Erythroblast (primary cell): ENCODE results near the gene FNDC3A.

ENCODE experiments used
- GATA1 ChIP-seq: IDR thresholded peaks from 2 replicates; pipeline ENCODE4 v1.6.1; 2011; ENCODE audit warnings: low read depth, mild to moderate bottlenecking, control low read depth, low read length, moderate library complexity
- POLR2A ChIP-seq: IDR thresholded peaks from 2 replicates; pipeline ENCODE4 v1.6.1; 2011; ENCODE audit warnings: mild to moderate bottlenecking, low read length

- no peak for TF ChIP-seq POLR2A
- TF ChIP-seq GATA1, result no peak
Measured at GRCh38 chr13:49184621-49185020, 208.9 kb downstream of the FNDC3A start.
